Panc1 (cell line): ENCODE data around the gene IFT22. TPM values are rescaled to one million over a fixed set of nuclear protein-coding genes. Genes with fewer than 3 reads are reported as not detected.
A peak's percentile ranks its signal among the peaks of the same experiment; 100 is the strongest.
"Not testable (repeated sequence)": the region's sequence is repeated elsewhere in the genome, so short reads cannot be mapped to it uniquely, and the experiment has no call there.

ENCODE experiments used
- ATAC-seq: fragments of 200-7000 bp; cut with Tn5 transposase; 2 replicates; pipeline ENCODE4 v1.9.1; 2020; ENCODE audit warnings: mild to moderate bottlenecking, moderate library complexity
- BruUV-seq: library from RNA; stranded (reverse); fragments of 400-500 nt; replicated peaks from 2 replicates; lab custom pipeline; 2021; lab: Mats Ljungman, UMichigan
- CTCF ChIA-PET: fragments of 300-600 bp; sonication (Branson Sonifier 250); formaldehyde crosslinking; loops from one replicate; lab custom pipeline; 2022; ENCODE audit warnings: antibody characterized with exemption; lab: Charles Lee
- POLR2A ChIA-PET: fragments of 300-600 bp; sonication (Branson Sonifier 250); formaldehyde crosslinking; loops from one replicate; lab custom pipeline; 2022; ENCODE audit warnings: antibody characterized with exemption; lab: Charles Lee
- DNase-seq: peaks from one replicate; pipeline ENCODE4 v3.0.0-alpha.2; 2010; ENCODE audit warnings: low read depth, low spot score
- H3K27ac ChIP-seq: 2 replicates; pipeline ENCODE4 v1.5.1; 2011; ENCODE audit warnings: mild to moderate bottlenecking, low read length, inconsistent platforms
- H3K27me3 ChIP-seq: fragments of 200-500 bp; sonication (Bioruptor generic); 2 replicates; pipeline ENCODE4 v1.6.0; 2014; ENCODE audit warnings: low read length, inconsistent platforms; ENCODE audit not compliant: control insufficient read depth, insufficient read depth
- H3K36me3 ChIP-seq: fragments of 200-500 bp; sonication (Bioruptor generic); 2 replicates; pipeline ENCODE4 v1.5.1; 2014; ENCODE audit warnings: inconsistent platforms, mild to moderate bottlenecking, low read length, moderate library complexity; ENCODE audit not compliant: control insufficient read depth, insufficient read depth
- H3K4me1 ChIP-seq: 2 replicates; pipeline ENCODE4 v1.5.1; 2011; ENCODE audit warnings: inconsistent platforms, mild to moderate bottlenecking, low read length, moderate library complexity; ENCODE audit not compliant: control insufficient read depth, insufficient read depth
- H3K4me3 ChIP-seq, 2 experiments: 2 replicates each; pipeline ENCODE4 v1.5.1; 2011 to 2012; ENCODE audit warnings: low read depth in 2 of 2, low read length in 2 of 2, mild to moderate bottlenecking in 2 of 2, inconsistent platforms in 1 of 2, moderate library complexity in 1 of 2
- H3K9me3 ChIP-seq: fragments of 200-500 bp; sonication (Bioruptor generic); 2 replicates; pipeline ENCODE4 v1.5.1; 2014; ENCODE audit warnings: low read depth, mild to moderate bottlenecking, inconsistent platforms, low read length, moderate library complexity; ENCODE audit not compliant: control insufficient read depth, insufficient read depth
- POLR2AphosphoS5 ChIP-seq: IDR thresholded peaks from 2 replicates; pipeline ENCODE4 v1.6.1; 2012; ENCODE audit warnings: mild to moderate bottlenecking, low read depth, low read length, moderate library complexity
- SIN3A ChIP-seq: IDR thresholded peaks from 2 replicates; pipeline ENCODE4 v1.6.1; 2012; ENCODE audit warnings: low read depth, mild to moderate bottlenecking, low read length, moderate library complexity, borderline replicate concordance; ENCODE audit not compliant: insufficient read depth
- TCF7L2 ChIP-seq: IDR thresholded peaks from 2 replicates; pipeline ENCODE4 v1.6.1; 2011; ENCODE audit warnings: mild to moderate bottlenecking, low read depth, low read length, inconsistent platforms
- in situ Hi-C: cut with HindIII; loops from 2 replicates; pipeline ENCODE4 v1.10.0; 2016; ENCODE audit warnings: low sequenced_read_pairs, low pct_unique_long_range_greater_than_20kb
- intact Hi-C: fragments of 100-400 bp; cut with micrococcal nuclease; formaldehyde crosslinking; loops from one replicate; pipeline ENCODE4 v1.10.0; 2022; ENCODE audit not compliant: unreplicated experiment
- total RNA-seq: library from RNA; stranded (reverse); gene quantifications from one replicate; pipeline ENCODE4 v1.2.1, GENCODE V29; 2021; ENCODE audit not compliant: unreplicated experiment
- TF ChIP-seq, protein P1 (sequence below): fragments of 450-650 bp; IDR thresholded peaks from 2 replicates; pipeline ENCODE4 v1.5.1; 2017; ENCODE audit warnings: mild to moderate bottlenecking
- TF ChIP-seq, protein P2 (sequence below), 2 experiments: IDR thresholded peaks; 2 replicates each; pipeline ENCODE4 v1.6.1; 2011 to 2012; ENCODE audit warnings: low read depth in 2 of 2, control low read depth in 1 of 2, low read length in 1 of 2, mild to moderate bottlenecking in 1 of 2, moderate library complexity in 1 of 2; ENCODE audit not compliant: insufficient read depth in 1 of 2

Gene IFT22
- total RNA-seq, 1 experiment from 2014 or later: 42.4 TPM

DNA sequence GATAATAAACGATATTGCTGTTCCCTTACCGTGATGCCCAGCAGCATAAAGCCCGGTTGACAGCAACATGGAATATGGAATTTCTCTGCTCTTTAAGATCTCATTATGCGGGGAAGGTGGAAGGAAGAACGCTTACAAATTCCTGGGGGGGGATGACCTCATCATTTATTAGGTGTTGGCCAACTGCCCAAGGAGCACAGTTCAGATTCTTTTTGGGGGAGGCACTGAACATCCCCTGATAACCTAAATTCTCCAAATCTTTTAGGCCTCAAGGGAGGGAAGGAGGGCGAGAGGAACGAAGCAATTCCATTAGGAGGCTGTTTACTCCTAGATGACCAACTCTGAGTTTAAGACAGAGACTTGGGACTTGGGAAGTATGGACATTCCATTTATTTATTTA lies 35.8 kb upstream of the IFT22 start:
- POLR2A ChIA-PET: no interaction called here
- TSS peak; percentile 73 for BruUV-seq
- no peaks in the 10 kb centered on the region for H3K36me3 ChIP-seq
- CTCF ChIA-PET: interaction anchor here (0.6 kb wide), 1 partner anchor 219 kb away, joined by 3 read pairs; no protein-coding TSS in a partner anchor
- DNase-seq: no peak
- H3K4me3 ChIP-seq: no peak overlapping the region
- no peaks in the 10 kb centered on the region for H3K9me3 ChIP-seq
- H3K4me1 ChIP-seq: peaks cover 1% of the 10 kb centered on the region; the same call in 1 of the 2 replicates
- intact Hi-C loops (no loop called here), in situ Hi-C loops (no loop called here)
- no peak for ATAC-seq
- TF ChIP-seq POLR2AphosphoS5 (no peak), TCF7L2 (no peak), SIN3A (no peak)
- TF ChIP-seq, protein P1, sequence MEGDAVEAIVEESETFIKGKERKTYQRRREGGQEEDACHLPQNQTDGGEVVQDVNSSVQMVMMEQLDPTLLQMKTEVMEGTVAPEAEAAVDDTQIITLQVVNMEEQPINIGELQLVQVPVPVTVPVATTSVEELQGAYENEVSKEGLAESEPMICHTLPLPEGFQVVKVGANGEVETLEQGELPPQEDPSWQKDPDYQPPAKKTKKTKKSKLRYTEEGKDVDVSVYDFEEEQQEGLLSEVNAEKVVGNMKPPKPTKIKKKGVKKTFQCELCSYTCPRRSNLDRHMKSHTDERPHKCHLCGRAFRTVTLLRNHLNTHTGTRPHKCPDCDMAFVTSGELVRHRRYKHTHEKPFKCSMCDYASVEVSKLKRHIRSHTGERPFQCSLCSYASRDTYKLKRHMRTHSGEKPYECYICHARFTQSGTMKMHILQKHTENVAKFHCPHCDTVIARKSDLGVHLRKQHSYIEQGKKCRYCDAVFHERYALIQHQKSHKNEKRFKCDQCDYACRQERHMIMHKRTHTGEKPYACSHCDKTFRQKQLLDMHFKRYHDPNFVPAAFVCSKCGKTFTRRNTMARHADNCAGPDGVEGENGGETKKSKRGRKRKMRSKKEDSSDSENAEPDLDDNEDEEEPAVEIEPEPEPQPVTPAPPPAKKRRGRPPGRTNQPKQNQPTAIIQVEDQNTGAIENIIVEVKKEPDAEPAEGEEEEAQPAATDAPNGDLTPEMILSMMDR: no peak
- TF ChIP-seq, protein P2, sequence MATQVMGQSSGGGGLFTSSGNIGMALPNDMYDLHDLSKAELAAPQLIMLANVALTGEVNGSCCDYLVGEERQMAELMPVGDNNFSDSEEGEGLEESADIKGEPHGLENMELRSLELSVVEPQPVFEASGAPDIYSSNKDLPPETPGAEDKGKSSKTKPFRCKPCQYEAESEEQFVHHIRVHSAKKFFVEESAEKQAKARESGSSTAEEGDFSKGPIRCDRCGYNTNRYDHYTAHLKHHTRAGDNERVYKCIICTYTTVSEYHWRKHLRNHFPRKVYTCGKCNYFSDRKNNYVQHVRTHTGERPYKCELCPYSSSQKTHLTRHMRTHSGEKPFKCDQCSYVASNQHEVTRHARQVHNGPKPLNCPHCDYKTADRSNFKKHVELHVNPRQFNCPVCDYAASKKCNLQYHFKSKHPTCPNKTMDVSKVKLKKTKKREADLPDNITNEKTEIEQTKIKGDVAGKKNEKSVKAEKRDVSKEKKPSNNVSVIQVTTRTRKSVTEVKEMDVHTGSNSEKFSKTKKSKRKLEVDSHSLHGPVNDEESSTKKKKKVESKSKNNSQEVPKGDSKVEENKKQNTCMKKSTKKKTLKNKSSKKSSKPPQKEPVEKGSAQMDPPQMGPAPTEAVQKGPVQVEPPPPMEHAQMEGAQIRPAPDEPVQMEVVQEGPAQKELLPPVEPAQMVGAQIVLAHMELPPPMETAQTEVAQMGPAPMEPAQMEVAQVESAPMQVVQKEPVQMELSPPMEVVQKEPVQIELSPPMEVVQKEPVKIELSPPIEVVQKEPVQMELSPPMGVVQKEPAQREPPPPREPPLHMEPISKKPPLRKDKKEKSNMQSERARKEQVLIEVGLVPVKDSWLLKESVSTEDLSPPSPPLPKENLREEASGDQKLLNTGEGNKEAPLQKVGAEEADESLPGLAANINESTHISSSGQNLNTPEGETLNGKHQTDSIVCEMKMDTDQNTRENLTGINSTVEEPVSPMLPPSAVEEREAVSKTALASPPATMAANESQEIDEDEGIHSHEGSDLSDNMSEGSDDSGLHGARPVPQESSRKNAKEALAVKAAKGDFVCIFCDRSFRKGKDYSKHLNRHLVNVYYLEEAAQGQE (IDR thresholded peaks at IDR 0.05; ENCODE audit: insufficient read depth in 1 of 2, low read depth in 2 of 2, low read length in 1 of 2): no peak
- H3K27me3 ChIP-seq: no peaks in the 10 kb centered on the region
- H3K27ac ChIP-seq: no peak overlapping the region

DNA sequence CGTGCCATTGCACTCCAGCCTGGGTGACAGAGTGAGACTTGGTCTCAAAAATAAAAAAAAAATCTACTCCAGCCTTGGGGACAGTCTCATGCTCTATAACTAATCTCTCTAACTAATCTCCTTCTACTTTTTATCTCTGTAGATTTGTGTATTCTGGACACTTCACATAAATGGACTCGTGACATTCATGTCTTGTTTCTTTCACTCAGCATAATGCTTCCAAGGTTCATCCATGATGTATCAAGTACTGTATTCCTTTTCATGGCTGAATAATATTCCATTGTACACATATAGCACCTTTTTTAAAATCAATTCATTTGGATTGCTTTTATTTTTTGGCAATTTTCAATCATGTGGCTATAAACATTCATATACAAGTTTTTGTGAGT lies 31.3 kb upstream of the IFT22 start:
- DNase-seq (no peak), ATAC-seq (no peak)
- H3K4me1 ChIP-seq: peaks cover 6% of the 10 kb centered on the region
- ChIA-PET CTCF (no interaction called here), POLR2A (no interaction called here)
- H3K27me3 ChIP-seq: no peaks in the 10 kb centered on the region
- no peak overlapping the region for H3K4me3 ChIP-seq
- no peak overlapping the region for H3K27ac ChIP-seq
- TSS peak; percentile 63 for BruUV-seq
- TF ChIP-seq, protein P1: no peak
- TF ChIP-seq, protein P2 (IDR thresholded peaks at IDR 0.05; ENCODE audit: insufficient read depth in 1 of 2, low read depth in 2 of 2, low read length in 1 of 2): no peak
- no peak for TF ChIP-seq SIN3A
- no peak for TF ChIP-seq POLR2AphosphoS5
- TF ChIP-seq TCF7L2: no peak
- no peaks in the 10 kb centered on the region for H3K36me3 ChIP-seq
- H3K9me3 ChIP-seq: no peaks in the 10 kb centered on the region
- intact Hi-C loops: no loop called here
- in situ Hi-C loops: no loop called here

DNA sequence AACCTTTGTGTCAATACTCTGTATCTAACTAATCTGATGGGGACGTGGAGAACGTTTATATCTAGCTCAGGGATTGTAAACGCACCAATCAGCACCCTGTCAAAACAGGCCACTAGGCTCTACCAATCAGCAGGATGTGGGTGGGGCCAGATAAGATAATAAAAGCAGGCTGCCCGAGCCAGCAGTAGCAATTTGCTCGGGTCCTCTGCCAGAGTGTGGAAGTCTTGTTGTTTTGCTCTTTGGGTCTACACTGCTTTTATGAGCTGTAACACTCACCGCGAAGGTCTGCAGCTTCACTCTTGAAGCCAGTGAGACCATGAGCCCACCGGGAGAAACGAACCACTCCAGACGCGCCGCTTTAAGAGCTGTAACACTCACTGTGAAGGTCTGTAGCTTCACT lies 27.7 kb upstream of the IFT22 start:
- H3K27me3 ChIP-seq, BruUV-seq, H3K36me3 ChIP-seq, POLR2A ChIA-PET, ATAC-seq, H3K27ac ChIP-seq, intact Hi-C loops, in situ Hi-C loops, H3K9me3 ChIP-seq, H3K4me1 ChIP-seq, H3K4me3 ChIP-seq, DNase-seq: not testable (repeated sequence)
- CTCF ChIA-PET: interaction anchor here (1.2 kb wide), 1 partner anchor 15 kb away, joined by 3 read pairs; no protein-coding TSS in a partner anchor
